Measurements from ENCODE around the gene ZCWPW2. TPM values are rescaled to one million over a fixed set of nuclear protein-coding genes. Genes with fewer than 3 reads are reported as not detected.
A peak's percentile ranks its signal among the peaks of the same experiment; 100 is the strongest.

Gene ZCWPW2
- 2.8 TPM for polyA plus RNA-seq (ENCODE audit: insufficient read length)
- long read RNA-seq, donor 1: 0 reads
- long read RNA-seq, donor 2: 0 reads
- long read RNA-seq, donor 3: 0 reads
- long read RNA-seq, donor 4: 0 reads
- long read RNA-seq, donor 5: 0 reads
- long read RNA-seq, donor 6: 0 reads
- long read RNA-seq, donor 7: 0 reads
- long read RNA-seq, donor 8: 0 reads

- DNase-seq: peak; percentile 96
These were observed at the start of gene ZCWPW2, which contains the start of gene AZI2 for GRCh38 chr3:28348629-28349468. Gene ZCWPW2, plus strand, starts transcription at chr3:28348721. Its CDS starts 64,348 bp downstream, at chr3:28413069. Gene AZI2, minus strand, starts transcription at chr3:28348824. Its CDS starts 8,207 bp downstream, at chr3:28340617.

- no peak for DNase-seq
These were observed 48.8 kb upstream of the ZCWPW2 start for GRCh38 chr3:28299705-28300104.

GRCh38 chr3:28300345-28300962 is 48.1 kb upstream of the ZCWPW2 start:
- DNase-seq: no peak

GRCh38 chr3:28301688-28302087 is 46.8 kb upstream of the ZCWPW2 start:
- no peak for DNase-seq

- DNase-seq: no peak
These were observed 40.3 kb upstream of the ZCWPW2 start for GRCh38 chr3:28308196-28308595.

GRCh38 chr3:28315711-28316110 is 32.8 kb upstream of the ZCWPW2 start:
- DNase-seq: no peak

GRCh38 chr3:28316226-28316625 is 32.3 kb upstream of the ZCWPW2 start:
- no peak for DNase-seq

- no peak for DNase-seq
These were observed 31.0 kb upstream of the ZCWPW2 start for GRCh38 chr3:28317438-28318022.

GRCh38 chr3:28320981-28321380 is 27.5 kb upstream of the ZCWPW2 start:
- DNase-seq: no peak

- no peak for DNase-seq
These were observed 26.1 kb upstream of the ZCWPW2 start for GRCh38 chr3:28322464-28322863.

- DNase-seq: no peak
These were observed 22.0 kb upstream of the ZCWPW2 start for GRCh38 chr3:28326458-28326926.

- no peak for DNase-seq
These were observed 20.1 kb upstream of the ZCWPW2 start for GRCh38 chr3:28328188-28329151.

- DNase-seq: no peak
These were observed 14.0 kb upstream of the ZCWPW2 start for GRCh38 chr3:28334552-28334951.

GRCh38 chr3:28335246-28335645 is 13.3 kb upstream of the ZCWPW2 start:
- no peak for DNase-seq

GRCh38 chr3:28337230-28337629 is 11.3 kb upstream of the ZCWPW2 start:
- no peak for DNase-seq

- no peak for DNase-seq
These were observed 5.4 kb upstream of the ZCWPW2 start for GRCh38 chr3:28343144-28343543.

- no peak for DNase-seq
These were observed 2.8 kb upstream of the ZCWPW2 start for GRCh38 chr3:28345690-28346089.

- no peak for DNase-seq
These were observed 902 bp upstream of the ZCWPW2 start for GRCh38 chr3:28347374-28348264.

GRCh38 chr3:28348265-28348628 is 274 bp upstream of the ZCWPW2 start:
- DNase-seq: peak; percentile 33

- DNase-seq: no peak
These were observed 1.0 kb downstream of the ZCWPW2 start for GRCh38 chr3:28349469-28350000.
